GM12878 (cell line): ENCODE results near the gene ZNF425. TPM values are rescaled to one million over a fixed set of nuclear protein-coding genes. Genes with fewer than 3 reads are reported as not detected.
A peak's percentile ranks its signal among the peaks of the same experiment; 100 is the strongest.
"Not testable (repeated sequence)": the region's sequence is repeated elsewhere in the genome, so short reads cannot be mapped to it uniquely, and the experiment has no call there.

Experiments used
- ATAC-seq: fragments of 200-7000 bp; cut with Tn5 transposase; 3 replicates; pipeline ENCODE4 v1.9.1; 2020; ENCODE audit warnings: mild to moderate bottlenecking, moderate library complexity
- BruUV-seq: library from RNA; stranded (reverse); fragments of 400-500 nt; replicated peaks from 2 replicates; lab custom pipeline; 2021; lab: Mats Ljungman, UMichigan
- CTCF ChIA-PET: fragments of 300-600 bp; sonication (Branson Sonifier 250); formaldehyde crosslinking; extraction: SDS; loops from one replicate; lab custom pipeline; 2021; ENCODE audit warnings: inconsistent platforms; lab: Yijun Ruan, JAX
- POLR2A ChIA-PET: fragments of 350-600 bp; formaldehyde crosslinking; extraction: SDS; loops from one replicate; lab custom pipeline; 2021; ENCODE audit warnings: inconsistent platforms; lab: Charles Lee
- RAD21 ChIA-PET: fragments of 300-600 bp; sonication (Branson Sonifier 250); formaldehyde crosslinking; loops from one replicate; lab custom pipeline; 2023; ENCODE audit warnings: antibody characterized with exemption; ENCODE audit not compliant: unreplicated experiment; lab: Charles Lee
- SMC1A ChIA-PET: fragments of 300-600 bp; sonication (Branson Sonifier 250); formaldehyde crosslinking; loops from one replicate; lab custom pipeline; 2023; ENCODE audit not compliant: unreplicated experiment, uncharacterized antibody; lab: Charles Lee
- DNase-seq: peaks from one replicate; pipeline ENCODE4 v3.0.0-alpha.2; 2011; ENCODE audit warnings: low read depth, low spot score
- FAIRE-seq: peaks from 3 replicates; lab custom pipeline; 2011; peaks lifted over from hg19 to GRCh38; lab: Jason Lieb, UNC
- H2AFZ ChIP-seq: 2 replicates; pipeline ENCODE4 v1.6.0; 2011; ENCODE audit warnings: low read depth, low read length, control low read depth; ENCODE audit not compliant: control insufficient read depth
- H3K27ac ChIP-seq: 2 replicates; pipeline ENCODE4 v1.5.1; 2011; ENCODE audit warnings: control low read depth; ENCODE audit not compliant: control insufficient read depth, insufficient read depth
- H3K27me3 ChIP-seq, 2 experiments: replicated peaks in 1 of 2; 2 replicates each; pipeline versions ENCODE4 v1.6.0 to v1.6.1; 2011; ENCODE audit warnings: low read length in 1 of 2; ENCODE audit not compliant: control insufficient read depth in 2 of 2, insufficient read depth in 2 of 2
- H3K36me3 ChIP-seq, 2 experiments: 2 replicates each; pipeline ENCODE4 v1.5.1; 2011; ENCODE audit warnings: low read length in 1 of 2; ENCODE audit not compliant: control insufficient read depth in 2 of 2, insufficient read depth in 2 of 2
- H3K4me1 ChIP-seq: 2 replicates; pipeline ENCODE4 v1.6.1; 2011; ENCODE audit warnings: mild to moderate bottlenecking, low read length, moderate library complexity, mixed read lengths; ENCODE audit not compliant: control insufficient read depth, insufficient read depth
- H3K4me2 ChIP-seq: 2 replicates; pipeline ENCODE4 v1.6.0; 2011; ENCODE audit warnings: control low read depth; ENCODE audit not compliant: control insufficient read depth, insufficient read depth
- H3K4me3 ChIP-seq: fragments of 200-600 bp; sonication (generic); 2 replicates; pipeline ENCODE4 v1.5.1; 2016
- H3K79me2 ChIP-seq: 2 replicates; pipeline ENCODE4 v1.6.0; 2011; ENCODE audit warnings: low read length; ENCODE audit not compliant: control insufficient read depth, insufficient read depth
- H3K9ac ChIP-seq: 2 replicates; pipeline ENCODE4 v1.8.0; 2011; ENCODE audit warnings: low read length, control low read depth, mixed read lengths; ENCODE audit not compliant: control insufficient read depth, insufficient read depth
- H3K9me3 ChIP-seq: replicated peaks from 3 replicates; pipeline ENCODE4 v1.5.1; 2011; ENCODE audit warnings: mild to moderate bottlenecking, low read length; ENCODE audit not compliant: control insufficient read depth, insufficient read depth
- H4K20me1 ChIP-seq: 2 replicates; pipeline ENCODE4 v1.6.0; 2011; ENCODE audit not compliant: control insufficient read depth, insufficient read depth
- CEBPB ChIP-seq, 2 experiments: fragments of 150-350 bp in 1 of 2; IDR thresholded peaks; 2 replicates each; pipeline ENCODE4 v1.6.1; 2012 to 2014; ENCODE audit warnings: low read depth in 2 of 2, low read length in 2 of 2, borderline replicate concordance in 1 of 2, inconsistent platforms in 1 of 2
- HDGF ChIP-seq: fragments of 450-650 bp; IDR thresholded peaks from 2 replicates; pipeline ENCODE4 v1.6.1; 2016; ENCODE audit warnings: antibody characterized with exemption
- JUNB ChIP-seq: IDR thresholded peaks from 2 replicates; pipeline ENCODE4 v1.6.1; 2016; ENCODE audit warnings: antibody characterized with exemption, mild to moderate bottlenecking
- NKRF ChIP-seq: fragments of 450-650 bp; conservative IDR thresholded peaks from 2 replicates; pipeline ENCODE4 v1.6.1; 2017; ENCODE audit warnings: mild to moderate bottlenecking, moderate library complexity
- PBX3 ChIP-seq: IDR thresholded peaks from 2 replicates; pipeline ENCODE4 v1.6.1; 2011; ENCODE audit warnings: mild to moderate bottlenecking, low read depth, low read length, moderate library complexity; ENCODE audit not compliant: insufficient replicate concordance
- RELA ChIP-seq: fragments of 450-650 bp; IDR thresholded peaks from 2 replicates; pipeline ENCODE4 v1.8.0; 2014; ENCODE audit warnings: borderline replicate concordance; ENCODE audit not compliant: partially characterized antibody
- TCF7 ChIP-seq: IDR thresholded peaks from 2 replicates; pipeline ENCODE4 v1.6.1; 2014; ENCODE audit warnings: antibody characterized with exemption, borderline replicate concordance
- ZNF687 ChIP-seq: fragments of 450-650 bp; IDR thresholded peaks from 2 replicates; pipeline ENCODE4 v1.6.1; 2017; ENCODE audit warnings: mild to moderate bottlenecking, moderate library complexity
- WGBS: methylation state at CpG from one replicate; pipeline ENCODE4 v1.1.6; 2016; ENCODE audit warnings: low lambda C conversion rate; ENCODE audit not compliant: insufficient replicate concordance, insufficient coverage; ENCODE audit errors: missing lambda C conversion rate; 5-methylcytosine and 5-hydroxymethylcytosine counted together
- in situ Hi-C: fragments of 300-500 bp; cut with MboI; formaldehyde crosslinking; loops from 9 replicates; pipeline ENCODE4 v1.14.3; 2018; ENCODE audit warnings: mixed read lengths
- intact Hi-C: fragments of 100-400 bp; cut with micrococcal nuclease; formaldehyde crosslinking; loops from one replicate; pipeline ENCODE4 v1.14.2; 2022; ENCODE audit not compliant: unreplicated experiment
- polyA plus RNA-seq, 11 experiments: library from polyadenylated mRNA; depleted of rRNA in 4 of 11; unstranded in 6 of 11; stranded (reverse) in 5 of 11; fragments of >200 nt; fragmentation: Nextera tagmentation in 4 of 11; fragmentation: Illumina TruSeq in 1 of 11; extraction: Ambion mirVana in 4 of 11; extraction: Trizol in 1 of 11; gene quantifications; 1 replicate in 1 of 11; 2 replicates in 10 of 11; pipeline versions ENCODE4 v1.2.1 to v1.2.3, GENCODE V29; 2011 to 2016; ENCODE audit warnings: inconsistent platforms in 2 of 11, missing spikeins in 2 of 11, low read depth in 1 of 11
- total RNA-seq, 4 experiments: library from RNA; depleted of rRNA in 3 of 4; stranded (reverse); fragments of >200 nt in 3 of 4; fragmentation: Illumina TruSeq in 1 of 4; extraction: Trizol in 1 of 4; gene quantifications; 2 replicates each; pipeline versions ENCODE4 v1.2.1 to v1.2.3, GENCODE V29; 2013 to 2021

ZNF425 gene
- total and polyA plus RNA-seq, 10 of the 15 experiments (the other 5 are each of a cell fraction or from before 2014, with no cell fraction given): 0.19 to 1.8 (median 0.91) TPM

- FAIRE-seq: not testable (repeated sequence)
Observed at GRCh38 chr7:149144436-149144922, 18.4 kb upstream of the ZNF425 start.

GRCh38 chr7:149141893-149142292 lies 15.8 kb upstream of the ZNF425 start:
- H3K4me1 ChIP-seq: peaks cover 5% of the 10 kb centered on the region
- SMC1A ChIA-PET: no interaction called here
- intact Hi-C loops (loop anchor here (10.0 kb wide), 1 partner anchor 283 kb away; no protein-coding TSS in a partner anchor), in situ Hi-C loops (no loop called here)
- H3K79me2 ChIP-seq: peaks cover 15% of the 10 kb centered on the region
- ATAC-seq: no peak
- DNase-seq: no peak
- RAD21 ChIA-PET: no interaction called here
- BruUV-seq: no TSS peak
- no peak overlapping the region for H3K4me2 ChIP-seq
- no peak overlapping the region for H2AFZ ChIP-seq
- H3K36me3 ChIP-seq: no peaks in the 10 kb centered on the region
- no peaks in the 10 kb centered on the region for H4K20me1 ChIP-seq
- POLR2A ChIA-PET: interaction anchor here (0.6 kb wide), 1 partner anchor 14 kb away, joined by 3 read pairs; no protein-coding TSS in a partner anchor
- no peak overlapping the region for H3K4me3 ChIP-seq
- no peaks in the 10 kb centered on the region for H3K27me3 ChIP-seq
- H3K9me3 ChIP-seq: no peaks in the 10 kb centered on the region
- CTCF ChIA-PET: no interaction called here
- WGBS: 90% methylated on average over 4 of the region's 4 CpGs
- no peak overlapping the region for H3K9ac ChIP-seq
- FAIRE-seq: no peak
- no peak overlapping the region for H3K27ac ChIP-seq
- no peak for TF ChIP-seq TCF7
- TF ChIP-seq ZNF687: no peak
- no peak for TF ChIP-seq CEBPB (IDR thresholded peaks at IDR 0.05; ENCODE audit: borderline replicate concordance in 1 of 2, low read depth in 2 of 2, low read length in 2 of 2)
- TF ChIP-seq PBX3: no peak
- no peak for TF ChIP-seq RELA
- TF ChIP-seq NKRF: no peak
- TF ChIP-seq JUNB: no peak

More at GRCh38 chr7:149144436-149144922, 18.4 kb upstream of the ZNF425 start:
- RAD21 ChIA-PET: interaction anchor here (1.2 kb wide), 1 partner anchor 18 kb away, joined by 4 read pairs; the partner anchor contains the start of gene ZNF425
- CTCF ChIA-PET: interaction anchor here (1.1 kb wide), 1 partner anchor 18 kb away, joined by 4 read pairs; no protein-coding TSS in a partner anchor
- POLR2A ChIA-PET: interaction anchor here (0.7 kb wide), 1 partner anchor 17 kb away, joined by 3 read pairs; no protein-coding TSS in a partner anchor
- H3K9ac ChIP-seq, H2AFZ ChIP-seq, BruUV-seq, H3K9me3 ChIP-seq, H3K27me3 ChIP-seq, H3K36me3 ChIP-seq, H3K4me2 ChIP-seq, H3K4me3 ChIP-seq, DNase-seq, H4K20me1 ChIP-seq, ATAC-seq, H3K4me1 ChIP-seq, in situ Hi-C loops: not testable (repeated sequence)
- 0 out of 2 replicates have a peak overlapping the region, but pooled peaks have one; percentile 33 for H3K27ac ChIP-seq
- WGBS: 88% methylated on average over 14 of the region's 14 CpGs
- peaks cover 39% of the 10 kb centered on the region for H3K79me2 ChIP-seq
- TF ChIP-seq HDGF: 0 out of 2 replicates have a peak, but pooled peaks have one; percentile 32
- intact Hi-C loops: loop anchor here (10.0 kb wide), 1 partner anchor 280 kb away; no protein-coding TSS in a partner anchor
- SMC1A ChIA-PET: interaction anchor here (1.1 kb wide), 2 partner anchors 13 to 18 kb away, joined by 3 read pairs; partner anchors contain the start of gene ZNF425
